NCI-H748 treated with DMSO at 0.1 percent for 48 hours (cell line): ENCODE results near the gene ATG5.
"Not testable (repeated sequence)": the region's sequence is repeated elsewhere in the genome, so short reads cannot be mapped to it uniquely, and the experiment has no call there.

Experiments used
- DNase-seq: peaks from one replicate; lab custom pipeline; 2025; lab: John Stamatoyannopoulos, UW

Gene ATG5

GRCh38 chr6:106256201-106256968 is 69.2 kb downstream of the ATG5 start:
- no peak for DNase-seq

- DNase-seq: no peak
Measured at GRCh38 chr6:106255306-106255705, 70.3 kb downstream of the ATG5 start.

GRCh38 chr6:106254636-106255035 is 70.9 kb downstream of the ATG5 start:
- DNase-seq: no peak

- no peak for DNase-seq
Measured at GRCh38 chr6:106253731-106254130, 71.8 kb downstream of the ATG5 start.

DNA sequence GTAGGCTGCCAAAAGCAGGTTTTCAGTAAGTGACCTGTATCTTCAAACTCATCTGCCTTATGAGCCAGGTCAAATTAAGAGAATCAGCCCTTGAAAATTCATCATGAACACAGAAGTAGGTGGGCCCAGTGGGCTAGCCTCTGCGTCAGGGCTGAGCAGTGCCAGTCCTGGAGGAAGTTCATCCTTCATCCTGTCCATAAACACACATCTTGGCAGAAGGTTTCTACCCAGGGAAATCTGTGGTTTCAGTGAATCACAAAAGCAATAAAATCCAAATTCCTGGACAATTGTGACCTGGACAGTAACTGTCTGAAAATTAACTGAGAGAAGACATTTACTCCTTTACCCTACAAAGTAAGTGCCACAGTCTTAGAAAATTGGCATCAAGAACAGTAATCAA is 72.4 kb downstream of the ATG5 start:
- no peak for DNase-seq

DNA sequence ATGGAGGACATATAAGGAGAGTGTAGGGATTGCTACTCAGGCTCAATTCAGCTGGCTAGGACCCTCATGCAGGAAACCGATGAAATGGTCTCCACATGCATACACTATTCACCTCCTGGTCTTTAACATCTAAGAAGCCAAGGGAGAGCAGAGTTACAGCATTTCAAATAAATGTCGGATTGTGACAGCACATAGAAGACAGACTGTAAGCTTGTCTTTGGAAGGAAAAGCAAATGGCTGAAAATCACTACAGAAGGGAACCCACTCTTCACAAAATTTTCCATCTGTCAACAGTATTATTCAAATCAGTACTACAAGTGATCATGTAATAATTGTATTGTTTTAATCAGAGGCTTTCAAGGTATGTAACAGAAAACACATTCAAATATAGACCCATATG is 72.9 kb downstream of the ATG5 start:
- no peak for DNase-seq

DNA sequence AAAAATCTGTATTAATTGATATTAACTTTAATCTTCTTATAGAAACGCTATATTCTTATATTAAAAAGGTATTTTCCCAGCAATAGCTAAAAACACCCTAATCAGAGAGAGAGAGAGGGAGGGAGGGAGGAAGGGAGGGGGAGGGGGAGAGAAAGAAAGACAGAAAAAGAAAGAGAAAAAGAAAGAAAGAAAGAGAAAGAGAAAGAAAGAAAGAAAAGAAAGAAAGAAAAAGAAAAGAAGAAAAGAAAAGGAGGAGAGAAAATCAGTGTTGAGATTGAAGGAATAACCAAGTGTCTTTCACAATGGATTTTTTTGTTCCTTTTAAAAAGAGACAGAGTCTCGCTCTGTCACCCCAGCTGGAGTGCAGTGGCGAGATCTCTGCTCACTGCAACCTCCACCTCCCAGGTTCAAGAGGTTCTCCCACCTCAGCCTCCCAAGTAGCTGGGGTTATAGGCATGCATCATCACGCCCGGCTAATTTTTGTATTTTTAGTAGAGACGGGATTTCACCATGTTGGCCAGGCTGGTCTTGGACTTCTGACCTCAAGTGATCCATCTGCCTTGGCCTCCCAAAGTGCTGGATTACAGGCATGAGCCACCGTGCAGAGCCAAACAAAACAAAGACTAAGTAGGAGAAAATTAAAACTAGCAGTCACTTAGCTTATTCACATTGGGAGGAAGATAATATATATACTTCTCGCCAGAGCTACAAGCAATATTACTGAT is 73.9 kb downstream of the ATG5 start:
- DNase-seq: not testable (repeated sequence)

DNA sequence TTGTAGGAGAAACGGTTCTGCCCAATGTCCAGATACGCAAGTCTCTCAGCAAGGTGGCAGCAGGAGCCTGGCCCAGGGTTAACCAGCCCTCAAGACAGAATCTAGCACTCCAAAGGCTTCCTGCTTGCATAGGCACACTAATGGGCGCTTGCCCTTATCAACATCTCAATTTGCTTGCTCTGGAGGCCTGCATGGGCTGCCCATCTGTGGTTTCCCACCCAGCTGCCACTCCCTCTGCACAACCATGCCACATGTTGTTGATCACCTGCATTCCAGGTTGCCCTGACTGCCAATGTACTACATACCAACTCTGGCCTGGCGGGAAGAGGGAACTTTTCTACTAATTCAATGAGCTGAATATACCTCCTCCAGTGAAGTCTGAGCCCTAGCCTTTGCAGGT is 74.6 kb downstream of the ATG5 start:
- DNase-seq: no peak

- DNase-seq: no peak
Measured at GRCh38 chr6:106249658-106250057, 75.9 kb downstream of the ATG5 start.

DNA sequence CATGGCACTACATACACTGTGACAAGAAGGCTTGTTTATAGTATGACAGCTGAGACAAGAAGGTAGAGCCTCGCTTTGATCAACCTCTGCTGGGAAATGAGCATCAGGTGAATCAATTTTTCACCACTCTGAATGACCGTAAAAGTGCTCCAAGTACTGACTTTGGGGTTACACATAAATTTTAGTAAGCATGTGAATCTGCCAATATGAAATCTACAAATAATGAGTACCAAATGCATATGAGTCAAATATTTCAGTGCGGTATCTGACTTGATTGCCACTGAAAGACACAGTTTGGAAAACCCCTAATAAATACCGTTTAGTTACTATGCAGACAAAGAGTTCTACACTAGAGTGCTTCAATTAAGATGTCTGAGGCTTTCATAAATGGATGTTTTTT is 77.8 kb downstream of the ATG5 start:
- no peak for DNase-seq

DNA sequence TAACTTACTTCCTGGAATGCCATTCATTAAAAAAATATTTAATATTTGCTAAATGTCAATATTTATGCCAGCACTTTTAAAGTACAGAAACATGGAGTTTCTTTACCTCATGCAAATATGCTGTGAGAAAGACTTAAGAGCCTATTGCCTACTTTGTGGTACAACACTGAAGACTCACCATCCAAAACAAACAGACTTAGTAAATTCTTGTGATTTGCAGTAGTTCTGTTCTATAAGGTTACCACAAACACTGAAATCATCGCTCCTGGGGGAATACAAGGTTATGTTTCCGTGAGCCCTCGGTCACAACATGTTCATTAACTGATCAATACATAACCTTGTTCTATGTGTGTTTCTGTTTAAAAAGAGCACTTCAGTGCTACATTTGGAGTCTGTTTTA is 78.3 kb downstream of the ATG5 start:
- DNase-seq: no peak

GRCh38 chr6:106244931-106245330 is 80.6 kb downstream of the ATG5 start:
- no peak for DNase-seq

DNA sequence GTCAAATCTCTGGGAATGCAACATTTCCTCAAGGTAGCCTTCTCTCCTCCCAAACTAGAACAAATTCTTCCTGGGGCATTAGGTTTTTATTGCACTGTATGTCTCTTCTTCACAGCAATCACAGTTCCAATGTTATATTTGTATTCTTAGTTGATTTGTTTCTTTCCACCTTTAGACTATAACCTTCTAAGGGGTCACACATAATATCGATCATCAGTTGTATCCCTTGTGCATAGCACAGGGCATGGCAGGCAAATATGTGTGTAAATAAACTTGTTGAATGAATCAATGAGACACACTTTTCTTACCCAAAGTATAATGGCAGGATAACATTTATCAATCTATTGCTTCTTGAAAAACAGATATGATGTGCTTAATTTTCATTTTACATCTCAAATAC is 81.0 kb downstream of the ATG5 start:
- DNase-seq: no peak

- no peak for DNase-seq
Measured at GRCh38 chr6:106243261-106243660, 82.3 kb downstream of the ATG5 start.

DNA sequence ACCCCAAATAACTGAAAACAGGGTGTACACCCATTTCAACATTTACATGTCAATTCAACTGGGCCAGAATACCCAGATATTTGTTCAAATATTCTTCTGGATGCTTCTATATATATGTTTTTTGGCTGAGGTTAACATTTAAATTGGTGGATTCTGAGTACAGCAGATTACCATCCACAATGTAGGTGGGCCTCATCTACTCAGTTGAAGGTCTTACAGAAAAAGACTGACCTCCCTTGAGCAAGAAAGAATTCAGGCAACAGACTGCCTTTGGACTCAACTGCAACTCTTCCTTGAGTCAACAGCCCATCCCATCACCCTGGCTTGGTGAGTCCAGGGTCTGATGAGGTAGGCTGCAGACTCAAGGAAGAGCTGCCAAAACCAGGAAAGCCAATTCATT is 84.1 kb downstream of the ATG5 start:
- no peak for DNase-seq

DNA sequence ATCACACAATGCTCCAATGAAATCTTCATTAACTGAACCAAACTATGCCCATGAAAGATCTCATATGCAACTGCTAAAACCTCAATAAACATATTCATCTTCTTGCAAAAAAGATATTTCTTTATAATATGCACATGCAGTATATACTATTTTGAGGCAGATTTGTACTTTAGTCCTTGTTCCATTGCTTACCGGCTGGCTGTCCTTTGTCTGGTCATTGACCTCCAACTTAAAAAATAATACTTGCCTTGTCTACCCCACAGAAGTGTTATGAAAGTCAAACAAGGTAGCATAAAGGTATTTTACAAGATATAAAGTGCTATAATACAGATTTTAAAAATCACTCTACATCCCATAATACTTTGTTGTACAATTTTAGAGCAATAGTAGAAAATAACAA is 88.3 kb downstream of the ATG5 start:
- DNase-seq: no peak

GRCh38 chr6:106229876-106230445 is 95.6 kb downstream of the ATG5 start:
- DNase-seq: not testable (repeated sequence)

- no peak for DNase-seq
Measured at GRCh38 chr6:106227612-106228507, 97.7 kb downstream of the ATG5 start.

GRCh38 chr6:106226676-106227075 is 98.9 kb downstream of the ATG5 start:
- DNase-seq: no peak

DNA sequence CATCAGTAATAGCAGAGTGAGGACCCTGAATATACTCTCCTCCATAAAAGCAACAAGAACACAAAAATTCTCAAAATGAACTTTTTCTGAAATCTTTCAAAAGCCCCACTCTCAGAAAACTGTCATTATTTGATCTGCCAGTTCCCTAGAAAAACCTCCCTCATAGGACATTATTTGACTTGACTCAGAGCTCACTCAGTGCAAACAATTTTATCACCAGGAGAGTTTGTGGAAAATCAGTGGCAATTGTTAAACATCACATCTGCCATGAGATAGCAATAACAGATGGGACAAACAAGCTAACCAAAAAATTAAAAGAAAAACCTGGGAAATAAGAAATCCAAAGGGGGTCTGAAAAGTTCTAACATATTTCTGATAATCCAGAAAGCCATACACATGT is 100.0 kb downstream of the ATG5 start:
- DNase-seq: no peak

GRCh38 chr6:106223300-106223930 is 102.1 kb downstream of the ATG5 start:
- peak; percentile 47 for DNase-seq

- no peak for DNase-seq
Measured at GRCh38 chr6:106220485-106220884, 105.1 kb downstream of the ATG5 start.
